Gastrocnemius medialis (tissue), 4 donors: ENCODE data around the gene ZBTB7C. TPM values are rescaled to one million over a fixed set of nuclear protein-coding genes. Genes with fewer than 3 reads are reported as not detected.
"Not testable (repeated sequence)": the region's sequence is repeated elsewhere in the genome, so short reads cannot be mapped to it uniquely, and the experiment has no call there.

Experiments
- ATAC-seq, 2 donors: fragments of 150-250 bp; one replicate each; pipeline ENCODE4 v1.9.1; 2016
- DNase-seq, 2 donors: peaks; one replicate each; pipeline ENCODE4 v3.0.0-alpha.2; 2019
- H3K27ac ChIP-seq, 4 donors: fragments of 200-600 bp; sonication (generic); 1 replicate in 1 of 4; 2 replicates in 3 of 4; pipeline ENCODE4 v1.5.1; 2016 to 2018; ENCODE audit warnings: mild to moderate bottlenecking in 2 of 4, moderate library complexity in 1 of 4
- H3K27me3 ChIP-seq, 3 donors: fragments of 200-600 bp; sonication (generic) in 2 of 3; 1 replicate in 1 of 3; 2 replicates in 2 of 3; pipeline versions ENCODE4 v1.5.1 to v1.6.0; 2016 to 2019; ENCODE audit warnings: mild to moderate bottlenecking in 1 of 3, moderate library complexity in 1 of 3
- H3K36me3 ChIP-seq, 2 donors: fragments of 200-600 bp; sonication (generic) in 1 of 2; one replicate each; pipeline ENCODE4 v1.5.1; 2017 to 2018
- H3K4me1 ChIP-seq, 2 donors: fragments of 200-600 bp; sonication (generic) in 1 of 2; one replicate each; pipeline ENCODE4 v1.5.1; 2016 to 2017; ENCODE audit warnings: mild to moderate bottlenecking in 2 of 2
- H3K4me3 ChIP-seq, 4 donors: fragments of 200-600 bp; sonication (generic) in 3 of 4; 1 replicate in 1 of 4; 2 replicates in 3 of 4; pipeline ENCODE4 v1.5.1; 2016 to 2019; ENCODE audit warnings: mild to moderate bottlenecking in 2 of 4
- H3K9me3 ChIP-seq, 3 donors: fragments of 200-600 bp; sonication (generic) in 2 of 3; 1 replicate in 1 of 3; 2 replicates in 2 of 3; pipeline ENCODE4 v1.5.1; 2016 to 2019
- POLR2A ChIP-seq, 2 donors: fragments of 450-650 bp; IDR thresholded peaks; one replicate each; pipeline ENCODE4 v1.6.1; 2017; ENCODE audit warnings: antibody characterized with exemption in 2 of 2, mild to moderate bottlenecking in 2 of 2, moderate library complexity in 2 of 2
- in situ Hi-C, 4 donors: fragments of 200-750 bp; cut with MboI; loops; one replicate each; pipeline versions ENCODE4 v1.15.0 to v1.8.0; 2017; ENCODE audit warnings: low sequenced_read_pairs in 4 of 4
- intact Hi-C: fragments of 100-400 bp; cut with DNase I; formaldehyde crosslinking; loops from one replicate; pipeline ENCODE4 v1.15.1; 2023; ENCODE audit warnings: low total_unique reads
- total RNA-seq, 4 donors: library from RNA; depleted of rRNA; stranded (reverse); fragments of >200 nt; gene quantifications; one replicate each; pipeline versions ENCODE4 v1.1.0 to v1.2.3, GENCODE V29; 2016
- TF ChIP-seq, protein P1 (sequence below), 5 experiments: fragments of 450-650 bp in 3 of 5; fragments of 200-600 bp in 2 of 5; sonication (generic) in 2 of 5; IDR thresholded peaks in 4 of 5; conservative IDR thresholded peaks in 1 of 5; 1 replicate in 4 of 5; 2 replicates in 1 of 5; pipeline ENCODE4 v1.5.1; 2016 to 2019; ENCODE audit warnings: antibody characterized with exemption in 5 of 5, mild to moderate bottlenecking in 3 of 5, moderate library complexity in 3 of 5

The ZBTB7C gene
- total RNA-seq, 4 donors from 2014 or later: 0.53 to 12.3 (median 1.1) TPM

DNA sequence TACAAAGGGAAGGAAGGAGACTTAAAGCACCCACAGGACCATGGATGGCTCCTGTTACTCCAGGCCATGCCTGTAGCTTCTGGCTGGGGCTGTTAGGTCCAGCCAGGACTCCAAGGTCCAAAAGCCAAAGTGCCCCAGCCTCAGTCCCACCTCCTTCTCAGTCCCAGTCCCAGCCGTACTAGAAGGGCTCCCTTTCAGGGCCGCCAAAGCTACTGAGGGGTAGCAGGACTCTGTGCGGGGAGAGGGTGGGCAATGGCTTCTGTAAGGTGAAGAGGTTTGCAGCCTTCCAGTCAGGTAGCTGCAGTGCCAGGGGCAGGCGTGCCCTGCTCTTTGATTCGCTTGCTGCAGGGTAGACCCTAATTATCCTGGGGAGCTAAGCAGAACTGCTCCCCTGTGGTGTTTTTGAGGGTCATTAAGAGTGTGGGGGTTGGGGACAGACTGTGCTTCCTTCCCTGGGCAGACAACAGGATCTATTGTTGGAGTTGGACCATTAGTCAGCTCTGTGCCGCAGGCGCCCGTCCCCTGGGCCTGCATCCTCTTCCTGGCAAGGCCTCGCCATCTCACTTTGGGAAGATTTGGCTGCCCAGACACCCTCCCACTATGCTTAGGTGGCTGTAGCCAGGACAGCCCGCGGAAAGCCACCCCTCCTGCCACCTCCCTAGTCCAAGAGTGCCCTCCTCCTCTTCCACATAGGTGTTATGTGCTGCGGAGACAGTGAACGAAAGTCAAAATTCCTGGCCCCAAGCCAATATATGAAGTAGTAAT, 118.8 kb downstream of the ZBTB7C start:
- Histone ChIP-seq H3K9me3 (no peaks in the 10 kb centered on the region), H3K4me3 (no peak overlapping the region), H3K4me1 (peaks cover 18 to 22% of the 10 kb centered on the region in 2 donors), H3K36me3 (no peaks in the 10 kb centered on the region), H3K27me3 (no peaks in the 10 kb centered on the region), H3K27ac (no peak overlapping the region)
- no peak for ATAC-seq
- TF ChIP-seq, protein P1, sequence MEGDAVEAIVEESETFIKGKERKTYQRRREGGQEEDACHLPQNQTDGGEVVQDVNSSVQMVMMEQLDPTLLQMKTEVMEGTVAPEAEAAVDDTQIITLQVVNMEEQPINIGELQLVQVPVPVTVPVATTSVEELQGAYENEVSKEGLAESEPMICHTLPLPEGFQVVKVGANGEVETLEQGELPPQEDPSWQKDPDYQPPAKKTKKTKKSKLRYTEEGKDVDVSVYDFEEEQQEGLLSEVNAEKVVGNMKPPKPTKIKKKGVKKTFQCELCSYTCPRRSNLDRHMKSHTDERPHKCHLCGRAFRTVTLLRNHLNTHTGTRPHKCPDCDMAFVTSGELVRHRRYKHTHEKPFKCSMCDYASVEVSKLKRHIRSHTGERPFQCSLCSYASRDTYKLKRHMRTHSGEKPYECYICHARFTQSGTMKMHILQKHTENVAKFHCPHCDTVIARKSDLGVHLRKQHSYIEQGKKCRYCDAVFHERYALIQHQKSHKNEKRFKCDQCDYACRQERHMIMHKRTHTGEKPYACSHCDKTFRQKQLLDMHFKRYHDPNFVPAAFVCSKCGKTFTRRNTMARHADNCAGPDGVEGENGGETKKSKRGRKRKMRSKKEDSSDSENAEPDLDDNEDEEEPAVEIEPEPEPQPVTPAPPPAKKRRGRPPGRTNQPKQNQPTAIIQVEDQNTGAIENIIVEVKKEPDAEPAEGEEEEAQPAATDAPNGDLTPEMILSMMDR (IDR thresholded peaks at IDR 0.05 in 4 of 5, conservative IDR thresholded peaks at IDR 0.05 in 1 of 5): no peak
- no peak for TF ChIP-seq POLR2A (IDR thresholded peaks at IDR 0.05)
- DNase-seq: no peak
- in situ Hi-C loops: no loop called here
- intact Hi-C loops: loop anchor here (5.0 to 10.0 kb wide), 2 partner anchors 114 to 157 kb away; partner anchors contain the start of gene ZBTB7C

DNA sequence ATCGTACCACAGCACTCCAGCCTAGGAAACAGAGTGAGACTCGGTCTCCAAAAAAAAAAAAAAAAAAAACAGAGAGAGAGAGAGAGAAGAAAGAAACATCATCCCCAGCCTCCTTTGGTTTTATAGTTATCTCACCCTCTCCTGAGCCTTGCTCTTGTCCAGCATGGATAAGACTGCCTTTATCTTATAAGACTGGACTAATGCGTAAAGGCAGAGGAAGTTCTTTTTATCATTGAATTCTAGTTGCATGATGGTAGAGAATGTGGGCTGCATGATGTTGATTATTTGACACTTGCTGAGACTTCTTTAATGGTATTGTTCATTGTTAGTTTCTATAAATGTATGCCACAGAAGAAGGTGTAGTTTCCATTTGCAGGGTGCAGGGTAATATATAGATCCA, 124.4 kb downstream of the ZBTB7C start:
- Histone ChIP-seq H3K27ac (no peak overlapping the region), H3K36me3 (no peaks in the 10 kb centered on the region), H3K4me3 (no peak overlapping the region), H3K9me3 (no peaks in the 10 kb centered on the region), H3K4me1 (no peaks in the 10 kb centered on the region), H3K27me3 (no peaks in the 10 kb centered on the region)
- DNase-seq: no peak
- no peak for ATAC-seq
- in situ Hi-C loops: no loop called here
- intact Hi-C loops: no loop called here
- TF ChIP-seq POLR2A (IDR thresholded peaks at IDR 0.05): no peak
- TF ChIP-seq, protein P1 (IDR thresholded peaks at IDR 0.05 in 4 of 5, conservative IDR thresholded peaks at IDR 0.05 in 1 of 5): no peak

DNA sequence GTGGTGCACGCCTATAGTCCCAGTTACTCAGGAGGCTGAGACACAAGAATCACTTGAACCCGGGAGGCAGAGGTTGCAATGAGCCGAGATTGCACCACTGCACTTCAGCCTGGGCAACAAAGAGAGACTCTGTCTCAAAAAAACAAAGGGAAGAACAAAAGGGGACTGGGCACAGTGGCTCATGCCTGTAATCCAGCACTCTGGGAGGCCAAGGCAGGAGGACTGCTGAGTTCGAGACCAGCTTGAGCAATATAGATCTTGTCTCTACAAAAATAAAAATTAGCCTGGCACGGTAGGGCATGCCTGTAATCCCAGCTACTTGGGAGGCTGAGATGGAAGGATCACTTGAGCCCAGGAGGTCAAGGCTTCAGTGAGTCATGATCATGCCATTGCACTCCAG, 125.2 kb downstream of the ZBTB7C start:
- intact Hi-C loops: not testable (repeated sequence)

DNA sequence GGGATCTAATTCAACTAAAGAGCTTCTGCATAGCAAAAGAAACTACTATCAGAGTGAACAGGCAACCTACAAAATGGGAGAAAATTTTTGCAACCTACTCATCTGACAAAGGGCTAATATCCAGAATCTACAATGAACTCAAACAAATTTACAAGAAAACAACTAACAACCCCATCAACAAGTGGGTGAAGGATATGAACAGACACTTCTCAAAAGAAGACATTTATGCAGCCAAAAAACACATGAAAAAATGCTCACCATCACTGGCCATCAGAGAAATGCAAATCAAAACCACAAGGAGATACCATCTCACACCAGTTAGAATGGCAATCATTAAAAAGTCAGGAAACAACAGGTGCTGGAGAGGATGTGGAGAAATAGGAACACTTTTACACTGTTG, 127.7 kb downstream of the ZBTB7C start:
- H3K4me1 ChIP-seq, H3K27me3 ChIP-seq, H3K27ac ChIP-seq, in situ Hi-C loops, ATAC-seq, H3K36me3 ChIP-seq, intact Hi-C loops, H3K4me3 ChIP-seq, H3K9me3 ChIP-seq, DNase-seq: not testable (repeated sequence)

More for the DNA sequence above, 125.2 kb downstream of the ZBTB7C start:
- H3K4me3 ChIP-seq, DNase-seq, H3K27ac ChIP-seq, H3K9me3 ChIP-seq, H3K4me1 ChIP-seq, in situ Hi-C loops, H3K36me3 ChIP-seq, ATAC-seq, H3K27me3 ChIP-seq: not testable (repeated sequence)

DNA sequence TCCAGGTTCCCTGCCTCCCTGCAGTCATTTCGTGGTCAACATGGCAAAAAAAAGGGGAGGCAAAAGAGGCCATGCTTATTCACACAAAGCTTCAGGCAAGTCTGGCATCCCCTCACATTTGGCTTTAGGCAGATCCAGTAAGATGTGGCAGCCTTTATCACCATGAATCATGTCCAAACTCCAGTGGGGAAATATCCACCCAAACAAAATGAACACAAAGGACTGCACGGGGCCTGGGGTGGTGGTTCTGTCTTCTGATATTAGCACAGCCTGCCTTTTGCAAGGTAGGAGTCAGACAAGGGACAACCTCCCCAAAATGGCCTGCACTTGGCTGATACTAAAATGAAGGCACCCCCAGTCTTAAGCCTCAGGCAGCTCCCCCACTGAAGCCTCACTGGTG, 129.9 kb downstream of the ZBTB7C start:
- no peak overlapping the region for H3K27ac ChIP-seq
- no peaks in the 10 kb centered on the region for H3K36me3 ChIP-seq
- H3K4me1 ChIP-seq: peaks cover 0 to 4% of the 10 kb centered on the region in 2 donors
- no peak for ATAC-seq
- no peak overlapping the region for H3K4me3 ChIP-seq
- in situ Hi-C loops (no loop called here), intact Hi-C loops (no loop called here)
- TF ChIP-seq, protein P1 (IDR thresholded peaks at IDR 0.05 in 4 of 5, conservative IDR thresholded peaks at IDR 0.05 in 1 of 5): no peak
- TF ChIP-seq POLR2A (IDR thresholded peaks at IDR 0.05): no peak
- no peaks in the 10 kb centered on the region for H3K9me3 ChIP-seq
- DNase-seq: no peak
- no peaks in the 10 kb centered on the region for H3K27me3 ChIP-seq
